ENCODE results near the gene GNG4.

GNG4 gene

GRCh38 chr1:235649368-235650163, at the start of gene GNG4:
Gene GNG4 (minus strand): TSS chr1:235649784. CDS start chr1:235583838, 65,946 bp downstream.
- no peak for DNase-seq (ENCODE audit: low read depth in 2 of 2)

DNA sequence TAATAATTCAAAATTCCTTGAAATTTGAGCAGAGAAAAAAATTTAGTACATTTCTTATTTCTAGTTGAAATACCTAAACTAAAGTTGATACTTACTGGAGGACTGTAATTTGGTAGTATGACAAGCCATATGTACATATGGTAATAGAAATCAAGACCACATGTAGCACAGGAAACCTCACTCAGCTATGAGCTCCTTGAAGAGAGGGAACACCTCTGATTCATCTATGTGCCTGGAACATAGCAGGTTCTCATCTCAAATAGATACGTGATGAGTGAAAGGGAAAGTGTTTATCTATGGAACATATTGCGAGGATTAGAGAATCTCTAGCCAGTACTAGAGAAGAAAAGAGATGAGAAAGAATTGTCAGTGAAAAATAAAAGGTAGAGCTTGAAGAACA, 47.9 kb upstream of the GNG4 start:
- DNase-seq (ENCODE audit: low read depth in 2 of 2) = no peak

- no peak for DNase-seq (ENCODE audit: low read depth in 2 of 2)
Observed at GRCh38 chr1:235689356-235689755, 39.8 kb upstream of the GNG4 start.

DNA sequence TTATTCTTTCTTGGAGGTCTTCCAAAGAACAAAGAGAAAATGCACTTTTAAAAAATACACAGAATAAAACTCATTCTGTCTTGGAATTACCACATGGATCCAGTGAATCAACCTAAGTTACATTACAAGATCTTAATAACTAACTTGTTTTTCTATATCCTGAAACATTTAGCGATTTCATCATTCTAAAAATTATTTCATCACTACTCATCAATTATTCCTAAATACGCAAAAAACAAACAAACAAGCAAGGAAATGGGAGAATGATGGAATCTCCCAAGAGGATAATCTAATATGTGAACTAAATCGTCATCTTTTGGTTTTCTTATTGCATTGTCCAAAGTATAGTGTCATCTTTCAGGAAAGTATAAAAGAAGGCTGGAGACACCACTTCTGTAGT, 38.5 kb upstream of the GNG4 start:
- DNase-seq (ENCODE audit: low read depth in 2 of 2) = no peak

DNA sequence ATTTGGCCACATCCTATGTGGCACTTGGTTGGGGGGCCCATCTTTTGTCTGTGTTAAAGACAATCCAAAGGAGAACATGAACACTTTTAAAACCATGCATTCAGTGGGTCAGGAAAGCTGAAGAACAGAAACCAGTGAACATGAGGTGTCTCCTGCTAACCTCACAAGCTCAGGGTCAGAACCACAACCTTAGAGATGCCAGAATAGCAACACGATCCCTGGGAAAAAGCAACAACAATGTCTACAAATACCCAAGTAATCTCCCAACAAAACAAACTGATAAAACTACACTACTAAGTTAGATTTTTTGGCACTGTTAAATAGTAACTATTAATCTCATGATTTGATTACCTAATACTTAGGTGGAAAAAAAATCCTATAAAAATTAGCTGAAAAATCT, 34.1 kb upstream of the GNG4 start:
- DNase-seq (ENCODE audit: low read depth in 2 of 2) = no peak

DNA sequence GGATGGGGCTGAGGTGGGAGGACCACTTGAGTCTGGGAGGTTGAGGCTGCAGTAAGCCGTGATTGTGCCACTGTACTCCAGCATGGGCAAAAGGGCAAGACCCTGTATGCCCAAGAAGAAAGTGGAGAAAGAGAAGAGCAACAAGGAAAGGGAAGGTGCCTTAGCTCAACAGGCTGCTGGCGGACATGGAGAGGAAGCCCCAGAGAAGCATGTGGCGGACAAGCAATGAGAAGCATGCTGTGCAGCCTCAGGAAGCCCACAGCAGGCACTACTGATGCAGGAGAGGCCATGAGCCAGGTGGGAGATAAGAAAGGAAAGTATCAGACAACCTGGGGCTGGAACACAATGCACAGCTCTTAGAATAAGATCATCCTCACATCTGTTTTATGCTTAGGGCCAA, 32.6 kb upstream of the GNG4 start:
- DNase-seq (ENCODE audit: low read depth in 2 of 2) = no peak

- no peak for DNase-seq (ENCODE audit: low read depth in 2 of 2)
Observed at GRCh38 chr1:235679644-235680043, 30.1 kb upstream of the GNG4 start.

GRCh38 chr1:235679005-235679404, 29.4 kb upstream of the GNG4 start:
- DNase-seq (ENCODE audit: low read depth in 2 of 2) = no peak

DNA sequence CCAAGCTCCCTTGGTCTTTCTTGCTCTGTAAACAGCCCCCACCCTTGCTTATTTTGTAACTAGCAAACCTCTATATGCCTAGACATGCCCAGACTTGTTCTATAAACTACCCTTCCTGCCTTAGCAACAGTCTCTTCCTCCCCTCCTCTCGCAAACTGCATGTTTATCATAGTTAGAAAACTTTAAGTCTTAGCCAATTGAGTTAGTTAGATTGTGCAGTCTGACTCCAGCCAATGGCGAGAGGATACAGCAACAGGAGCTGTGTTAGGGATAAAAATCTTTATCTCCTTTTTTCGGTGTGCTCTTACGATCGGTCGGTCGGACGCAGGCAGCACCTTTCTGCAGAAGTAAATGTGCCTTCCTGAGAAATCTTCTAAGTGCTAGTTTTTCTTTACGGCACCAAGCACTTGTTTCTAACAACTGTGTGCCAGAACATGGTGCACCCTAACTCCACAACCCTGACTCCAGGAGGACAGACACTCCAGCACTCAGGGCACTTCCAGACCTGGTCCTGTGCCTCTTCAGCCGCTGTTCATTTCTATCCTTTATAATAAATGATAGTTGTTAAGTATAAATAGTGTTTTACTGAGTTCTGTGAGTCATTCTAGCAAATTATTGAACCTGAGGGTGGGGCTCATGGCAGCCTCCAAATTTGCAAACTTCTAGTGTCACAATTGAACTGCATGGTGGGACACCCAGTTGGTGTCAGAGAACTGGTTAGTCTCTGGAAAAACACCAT, 25.7 kb upstream of the GNG4 start:
- no peak for DNase-seq (ENCODE audit: low read depth in 2 of 2)

DNA sequence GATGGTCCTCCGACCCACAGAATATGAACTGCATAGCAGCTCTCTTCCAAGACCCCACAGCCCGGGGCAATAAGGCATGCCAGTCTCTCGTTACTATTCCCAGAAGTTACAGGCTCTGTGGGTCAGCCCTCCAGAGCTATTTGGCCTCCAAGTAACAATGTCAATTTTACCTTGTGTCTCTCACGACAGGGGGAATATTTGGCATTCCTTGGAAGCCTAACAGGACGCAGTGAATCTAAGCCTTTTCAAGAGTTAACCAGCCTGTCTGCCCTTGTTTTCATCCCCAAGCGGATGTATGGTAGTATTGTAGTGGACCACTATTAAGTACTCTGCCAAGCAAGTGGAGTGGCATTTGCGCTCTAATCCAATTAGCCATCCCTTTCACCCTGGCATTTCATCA, 24.4 kb upstream of the GNG4 start:
- DNase-seq (ENCODE audit: low read depth in 2 of 2) = no peak

DNA sequence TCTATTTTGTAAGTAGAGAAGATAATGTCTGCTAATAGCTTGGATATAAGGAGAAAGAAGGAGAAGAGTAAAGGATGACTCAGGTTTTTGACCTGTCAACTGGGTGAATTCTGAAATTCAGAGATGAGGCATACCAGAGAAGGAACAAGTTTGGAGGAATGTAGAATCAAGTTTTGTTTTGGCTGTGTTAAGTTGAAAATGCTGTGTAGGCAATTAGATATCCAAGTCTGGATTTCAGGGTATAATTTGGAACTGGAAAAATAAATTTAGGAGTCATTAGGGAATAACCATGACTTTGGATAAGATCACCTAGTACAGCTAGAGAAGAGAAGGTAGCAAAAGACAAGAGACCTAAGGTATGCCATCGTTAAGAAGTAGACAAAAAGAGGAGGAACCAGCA, 22.4 kb upstream of the GNG4 start:
- no peak for DNase-seq (ENCODE audit: low read depth in 2 of 2)

DNA sequence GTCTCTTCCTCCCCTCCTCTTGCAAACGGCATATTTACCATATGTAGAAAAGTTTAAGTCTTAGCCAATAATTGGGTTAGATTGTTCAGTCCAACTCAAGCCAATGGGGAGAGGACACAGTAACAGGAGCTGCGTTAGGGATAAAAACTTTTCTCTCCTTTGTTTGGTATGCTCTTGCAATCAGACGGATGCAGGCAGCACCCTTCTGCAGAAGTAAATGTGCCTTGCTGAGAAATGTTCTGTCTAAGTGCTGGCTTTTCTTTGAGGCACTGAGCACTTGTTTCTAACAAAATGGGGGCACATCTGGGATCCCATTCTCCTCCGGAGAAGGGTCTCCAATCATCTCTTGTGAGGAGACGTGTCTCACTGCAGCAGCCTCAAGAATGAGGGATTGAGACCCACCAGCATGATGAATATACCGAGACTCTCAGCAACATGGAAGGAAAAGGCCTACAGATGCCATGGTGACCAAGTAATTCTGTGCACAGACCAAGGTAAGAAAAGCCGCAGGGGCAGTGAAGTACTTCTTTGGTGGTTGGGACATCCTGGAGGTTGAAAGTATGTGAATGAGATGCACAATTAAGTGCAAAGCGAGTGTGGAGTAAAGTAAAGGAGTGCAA, 20.7 kb upstream of the GNG4 start:
- no peak for DNase-seq (ENCODE audit: low read depth in 2 of 2)

GRCh38 chr1:235669277-235669676, 19.7 kb upstream of the GNG4 start:
- no peak for DNase-seq (ENCODE audit: low read depth in 2 of 2)

DNA sequence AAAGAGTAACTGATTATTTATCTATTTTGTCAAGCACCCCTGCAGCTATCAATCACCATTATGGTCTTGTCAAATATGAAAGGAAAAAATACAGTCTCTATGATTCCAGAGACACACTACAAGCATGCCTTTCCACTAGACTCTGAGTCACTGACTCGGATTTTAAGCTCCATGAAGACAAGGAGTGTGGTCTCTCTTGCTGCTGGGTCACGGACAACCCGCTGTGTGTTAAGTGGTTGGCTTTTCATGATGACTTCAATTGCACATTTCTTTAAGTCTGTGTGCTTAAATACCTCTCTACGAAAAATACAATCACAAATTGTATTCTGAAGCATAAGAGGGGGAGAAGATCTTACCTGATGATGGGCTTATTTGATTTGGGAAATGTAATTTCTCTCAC, 14.0 kb upstream of the GNG4 start:
- DNase-seq (ENCODE audit: low read depth in 2 of 2) = no peak

GRCh38 chr1:235661568-235661967, 12.0 kb upstream of the GNG4 start:
- DNase-seq (ENCODE audit: low read depth in 2 of 2) = no peak

- DNase-seq (ENCODE audit: low read depth in 2 of 2) = no peak
Observed at GRCh38 chr1:235659186-235659771, 9.7 kb upstream of the GNG4 start.

GRCh38 chr1:235657747-235658526, 8.4 kb upstream of the GNG4 start:
- no peak for DNase-seq (ENCODE audit: low read depth in 2 of 2)

DNA sequence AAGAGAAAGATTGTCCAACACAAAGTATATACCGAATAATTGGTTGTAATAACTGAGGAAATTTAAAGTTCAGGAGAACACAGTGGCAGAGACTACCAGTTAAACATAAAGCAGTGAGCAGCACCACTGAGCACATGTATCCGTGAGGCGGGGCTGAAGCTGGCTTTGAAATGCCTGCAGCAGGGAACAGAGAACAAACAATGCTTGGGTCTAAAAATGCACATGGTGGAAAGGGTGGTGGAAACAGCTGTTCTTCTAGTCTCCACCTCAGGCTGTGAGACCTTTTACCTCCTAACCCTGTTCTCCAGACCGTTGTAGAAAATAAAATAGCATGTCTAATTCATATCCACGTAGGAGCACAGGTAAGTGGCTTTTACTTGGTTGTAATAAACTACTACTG, 7.7 kb upstream of the GNG4 start:
- no peak for DNase-seq (ENCODE audit: low read depth in 2 of 2)

- no peak for DNase-seq (ENCODE audit: low read depth in 2 of 2)
Observed at GRCh38 chr1:235652364-235652763, 2.8 kb upstream of the GNG4 start.

- no peak for DNase-seq (ENCODE audit: low read depth in 2 of 2)
Observed at GRCh38 chr1:235651170-235651806, 1.7 kb upstream of the GNG4 start.

Measured in stimulated activated CD4-positive, alpha-beta T cell treated with anti-CD3 and anti-CD28 coated beads, Interleukin-4, amount 100 ng/mL, for 48 hours (primary cell).